Keratinocyte (primary cell): ENCODE results near the gene GJB6. TPM values are rescaled to one million over a fixed set of nuclear protein-coding genes. Genes with fewer than 3 reads are reported as not detected.
"Not testable (repeated sequence)": the region's sequence is repeated elsewhere in the genome, so short reads cannot be mapped to it uniquely, and the experiment has no call there.

Experiments used
- DNase-seq: peaks from one replicate; pipeline ENCODE4 v3.0.0-alpha.2; 2011; ENCODE audit warnings: low read depth, missing footprints, low spot score
- FAIRE-seq: peaks from 2 replicates; lab custom pipeline; 2011; peaks lifted over from hg19 to GRCh38; lab: Jason Lieb, UNC
- H2AFZ ChIP-seq: 2 replicates; pipeline ENCODE4 v1.6.0; 2012; ENCODE audit warnings: low read length, control low read depth, inconsistent platforms; ENCODE audit not compliant: control insufficient read depth
- H3K27ac ChIP-seq: 2 replicates; pipeline ENCODE4 v1.5.1; 2011; ENCODE audit warnings: low read length; ENCODE audit not compliant: control insufficient read depth, insufficient read depth
- H3K27me3 ChIP-seq: 3 replicates; pipeline ENCODE4 v1.6.0; 2011; ENCODE audit warnings: low read length; ENCODE audit not compliant: control insufficient read depth, insufficient read depth; ENCODE audit errors: extremely low read depth
- H3K36me3 ChIP-seq, 2 experiments: 2 replicates in 1 of 2; 3 replicates in 1 of 2; pipeline ENCODE4 v1.5.1; 2011; ENCODE audit warnings: low read length in 2 of 2, mild to moderate bottlenecking in 1 of 2; ENCODE audit not compliant: control insufficient read depth in 2 of 2, insufficient read depth in 2 of 2; ENCODE audit errors: extremely low read depth in 1 of 2
- H3K4me1 ChIP-seq: 3 replicates; pipeline ENCODE4 v1.5.1; 2011; ENCODE audit warnings: low read length; ENCODE audit not compliant: control insufficient read depth, insufficient read depth; ENCODE audit errors: extremely low read depth
- H3K4me2 ChIP-seq: 3 replicates; pipeline ENCODE4 v1.6.0; 2011; ENCODE audit warnings: low read depth, low read length; ENCODE audit not compliant: control insufficient read depth, insufficient read depth; ENCODE audit errors: extremely low read depth
- H3K4me3 ChIP-seq, 3 experiments: fragments of 200-600 bp in 1 of 3; sonication (generic) in 1 of 3; 2 replicates in 2 of 3; 3 replicates in 1 of 3; pipeline ENCODE4 v1.5.1; 2011 to 2016; ENCODE audit warnings: low read length in 3 of 3, mild to moderate bottlenecking in 3 of 3, control low read depth in 2 of 3, inconsistent platforms in 1 of 3, low read depth in 1 of 3, mixed read lengths in 1 of 3, mixed run types in 1 of 3, moderate library complexity in 1 of 3; ENCODE audit not compliant: control insufficient read depth in 2 of 3, insufficient read depth in 2 of 3; ENCODE audit errors: extremely low read depth in 1 of 3
- H3K79me2 ChIP-seq: 2 replicates; pipeline ENCODE4 v1.6.0; 2012; ENCODE audit warnings: low read length; ENCODE audit not compliant: control insufficient read depth, insufficient read depth
- H3K9ac ChIP-seq: 3 replicates; pipeline ENCODE4 v1.6.0; 2011; ENCODE audit warnings: low read length; ENCODE audit not compliant: control insufficient read depth, insufficient read depth; ENCODE audit errors: extremely low read depth
- H3K9me1 ChIP-seq: 3 replicates; pipeline ENCODE4 v1.6.0; 2011; ENCODE audit warnings: low read length; ENCODE audit not compliant: control insufficient read depth, insufficient read depth; ENCODE audit errors: extremely low read depth
- H3K9me3 ChIP-seq: 2 replicates; pipeline ENCODE4 v1.5.1; 2012; ENCODE audit warnings: low read depth, low read length; ENCODE audit not compliant: control insufficient read depth
- H4K20me1 ChIP-seq: 3 replicates; pipeline ENCODE4 v1.6.0; 2011; ENCODE audit warnings: low read length; ENCODE audit not compliant: control insufficient read depth, insufficient read depth; ENCODE audit errors: extremely low read depth
- CTCF ChIP-seq, 3 experiments: IDR thresholded peaks in 1 of 3; conservative IDR thresholded peaks in 1 of 3; optimal IDR thresholded peaks in 1 of 3; 2 replicates in 2 of 3; 3 replicates in 1 of 3; pipeline versions ENCODE3 to v1.5.1; 2011; ENCODE audit warnings: low read length in 3 of 3, mild to moderate bottlenecking in 3 of 3, moderate library complexity in 2 of 3, control low read depth in 1 of 3, inconsistent platforms in 1 of 3; ENCODE audit not compliant: insufficient read depth in 2 of 3; ENCODE audit errors: extremely low read depth in 1 of 3
- EZH2 ChIP-seq: IDR thresholded peaks from one replicate; pipeline ENCODE4 v1.6.1; 2012; ENCODE audit warnings: inconsistent platforms, mild to moderate bottlenecking, low read length, moderate library complexity
- dilution Hi-C: fragments of 300-500 bp; cut with MboI; formaldehyde crosslinking; loops from one replicate; pipeline ENCODE4 v1.7.0; 2020; ENCODE audit warnings: low sequenced_read_pairs; ENCODE audit not compliant: extremely low pct_ligation_motif_present
- polyA minus RNA-seq, 3 experiments: library from RNA; depleted of rRNA, polyadenylated mRNA; stranded (reverse); fragments of >200 nt; gene quantifications; 1 replicate in 1 of 3; 2 replicates in 1 of 3; 3 replicates in 1 of 3; pipeline ENCODE4 v1.2.3, GENCODE V29; 2011
- polyA plus RNA-seq, 5 experiments: library from polyadenylated mRNA; depleted of rRNA in 3 of 5; stranded (reverse) in 3 of 5; stranded (forward) in 1 of 5; unstranded in 1 of 5; fragments of >200 nt; gene quantifications; 1 replicate in 1 of 5; 2 replicates in 3 of 5; 3 replicates in 1 of 5; pipeline versions ENCODE4 v1.2.1 to v1.2.3, GENCODE V29; 2011 to 2012; ENCODE audit warnings: missing spikeins in 2 of 5, low read depth in 1 of 5, low replicate concordance in 1 of 5

The GJB6 gene
- 6.1 to 13.6 TPM (median 11.2 TPM) in 3 replicates for polyA plus RNA-seq
- 68.8 TPM for polyA plus RNA-seq (2011; ENCODE audit: low read depth)
- polyA plus RNA-seq (2011; cell fraction: cytosol; rRNA removed), result 4.8 and 6.3 TPM in 2 replicates
- 13.8 and 16.2 TPM in 2 replicates for polyA plus RNA-seq (2011; cell fraction: nucleus; rRNA removed)
- 6.8 and 102 TPM in 2 replicates for polyA plus RNA-seq (2012; ENCODE audit: low replicate concordance)
- 2.7 to 9.4 TPM (median 6.4 TPM) in 3 replicates for polyA minus RNA-seq
- polyA minus RNA-seq (2011; cell fraction: cytosol; rRNA and poly(A)+ RNA removed), result 1.7 TPM
- polyA minus RNA-seq (2011; cell fraction: nucleus; rRNA and poly(A)+ RNA removed), result 4.7 and 9.6 TPM in 2 replicates

- Histone ChIP-seq H3K4me2 (peak within 1 kb of the TSS; percentile 70), H4K20me1 (no peaks in the 10 kb centered on the region), H3K9ac (peak within 1 kb of the TSS; percentile 57), H3K36me3 (no peaks in the 10 kb centered on the region), H3K79me2 (no peaks in the 10 kb centered on the region), H3K27ac (no peak within 1 kb of the TSS), H3K27me3 (peaks cover 4% of the 10 kb centered on the region), H2AFZ (peak within 1 kb of the TSS; percentile 8), H3K9me1 (no peaks in the 10 kb centered on the region), H3K9me3 (no peaks in the 10 kb centered on the region), H3K4me1 (peaks cover 6% of the 10 kb centered on the region), H3K4me3 (peak within 1 kb of the TSS; percentile 31 to 65 (median 45))
- no peak for FAIRE-seq
- DNase-seq, result no peak
- TF ChIP-seq EZH2 (peak; percentile 66), CTCF (optimal IDR thresholded peaks at IDR 0.05 in 1 of 3, IDR thresholded peaks at IDR 0.05 in 1 of 3, conservative IDR thresholded peaks at IDR 0.05 in 1 of 3; ENCODE audit: extremely low read depth in 1 of 3, insufficient read depth in 2 of 3, low read length in 3 of 3) (peak in 1 of 3 experiments; percentile 42)
- dilution Hi-C loops, result no loop called here
Measured at GRCh38 chr13:20231839-20232555, at the start of gene GJB6. GJB6 (minus strand) TSS chr13:20232319; CDS start chr13:20223480, 8,839 bp downstream.

GRCh38 chr13:20276901-20277300 lies 44.8 kb upstream of the GJB6 start:
- H3K27ac ChIP-seq, H3K79me2 ChIP-seq, H3K4me3 ChIP-seq, H4K20me1 ChIP-seq, H3K9me1 ChIP-seq, dilution Hi-C loops, H3K9me3 ChIP-seq, DNase-seq, H3K36me3 ChIP-seq, FAIRE-seq, H3K9ac ChIP-seq, H3K27me3 ChIP-seq: not testable (repeated sequence)
- Histone ChIP-seq H3K4me1 (peaks cover 16% of the 10 kb centered on the region), H2AFZ (peak overlapping the region; percentile 13), H3K4me2 (peak overlapping the region; percentile 8)
